ES-I3 (cell line): ENCODE measurements around the gene BCAN.

Source experiments
- H3K36me3 ChIP-seq: 2 replicates; pipeline ENCODE4 v1.6.1; 2013; ENCODE audit warnings: mild to moderate bottlenecking, low read length, control low read depth, moderate library complexity; ENCODE audit not compliant: insufficient read depth
- H3K4me1 ChIP-seq: 2 replicates; pipeline ENCODE4 v1.6.1; 2013; ENCODE audit warnings: mild to moderate bottlenecking, control low read depth, low read length; ENCODE audit not compliant: insufficient read depth
- H3K9ac ChIP-seq: 2 replicates; pipeline ENCODE4 v1.6.1; 2013; ENCODE audit warnings: low read depth, mild to moderate bottlenecking, low read length, moderate library complexity
- H3K9me3 ChIP-seq: 2 replicates; pipeline ENCODE4 v1.6.1; 2013; ENCODE audit warnings: mild to moderate bottlenecking, low read length, moderate library complexity; ENCODE audit not compliant: control insufficient read depth, insufficient read depth

BCAN gene

DNA sequence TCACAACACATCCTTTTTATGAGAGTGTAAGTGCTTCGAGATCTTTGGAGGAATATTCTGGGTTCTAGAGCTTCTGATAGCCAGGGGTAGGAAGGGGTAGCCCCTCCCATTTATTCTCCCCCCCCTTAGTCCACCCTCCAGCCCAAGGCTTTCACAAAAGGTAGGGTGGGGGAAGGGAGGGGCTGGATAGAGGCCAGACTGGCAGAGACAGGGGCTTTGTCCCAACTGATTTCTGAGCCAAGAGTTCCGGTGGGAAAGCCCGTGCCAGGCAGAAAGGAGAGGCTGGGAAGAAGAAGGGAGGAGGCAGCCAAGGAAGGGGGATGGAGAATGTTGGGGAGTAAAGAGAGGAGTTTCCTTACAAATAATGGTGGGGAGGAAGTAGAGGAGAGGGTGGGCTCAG is 3.1 kb downstream of the BCAN start:
- no peak overlapping the region for H3K9ac ChIP-seq
- H3K9me3 ChIP-seq = no peaks in the 10 kb centered on the region
- H3K36me3 ChIP-seq = no peaks in the 10 kb centered on the region
- peaks cover 14% of the 10 kb centered on the region for H3K4me1 ChIP-seq

DNA sequence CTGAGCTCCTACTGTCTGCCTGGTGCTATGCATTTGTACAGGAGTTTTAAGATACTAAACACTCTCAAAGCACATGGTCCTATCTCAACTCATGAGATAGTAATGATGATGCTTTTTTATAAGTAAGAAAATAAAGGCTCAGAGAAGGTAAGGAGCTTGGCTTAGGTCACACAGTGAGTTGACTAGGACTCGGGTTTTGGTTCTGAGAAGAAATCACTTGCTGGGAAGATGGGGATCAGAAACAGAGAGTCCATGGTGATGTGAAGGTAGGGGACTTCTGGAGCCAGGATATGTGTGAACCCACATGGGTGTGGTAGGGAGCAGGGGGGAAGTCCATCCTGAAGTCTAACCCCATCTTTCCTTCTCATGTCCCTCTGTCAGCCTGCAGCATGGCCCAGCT is 3.7 kb downstream of the BCAN start:
- Histone ChIP-seq H3K9me3 (no peaks in the 10 kb centered on the region), H3K9ac (no peak overlapping the region), H3K4me1 (peaks cover 14% of the 10 kb centered on the region), H3K36me3 (no peaks in the 10 kb centered on the region)

DNA sequence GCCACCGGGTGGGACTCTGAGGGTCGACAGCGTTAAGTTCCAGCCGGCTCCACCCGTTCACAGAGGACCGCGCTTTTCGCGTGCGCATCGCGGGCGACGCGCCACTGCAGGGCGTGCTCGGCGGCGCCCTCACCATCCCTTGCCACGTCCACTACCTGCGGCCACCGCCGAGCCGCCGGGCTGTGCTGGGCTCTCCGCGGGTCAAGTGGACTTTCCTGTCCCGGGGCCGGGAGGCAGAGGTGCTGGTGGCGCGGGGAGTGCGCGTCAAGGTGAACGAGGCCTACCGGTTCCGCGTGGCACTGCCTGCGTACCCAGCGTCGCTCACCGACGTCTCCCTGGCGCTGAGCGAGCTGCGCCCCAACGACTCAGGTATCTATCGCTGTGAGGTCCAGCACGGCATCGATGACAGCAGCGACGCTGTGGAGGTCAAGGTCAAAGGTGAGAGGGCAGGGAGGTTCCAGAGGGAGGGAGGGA is 4.9 kb downstream of the BCAN start:
- H3K4me1 ChIP-seq = peaks cover 9% of the 10 kb centered on the region; the same call in 1 of the 2 replicates
- H3K9ac ChIP-seq = no peak overlapping the region
- no peaks in the 10 kb centered on the region for H3K36me3 ChIP-seq
- no peaks in the 10 kb centered on the region for H3K9me3 ChIP-seq

DNA sequence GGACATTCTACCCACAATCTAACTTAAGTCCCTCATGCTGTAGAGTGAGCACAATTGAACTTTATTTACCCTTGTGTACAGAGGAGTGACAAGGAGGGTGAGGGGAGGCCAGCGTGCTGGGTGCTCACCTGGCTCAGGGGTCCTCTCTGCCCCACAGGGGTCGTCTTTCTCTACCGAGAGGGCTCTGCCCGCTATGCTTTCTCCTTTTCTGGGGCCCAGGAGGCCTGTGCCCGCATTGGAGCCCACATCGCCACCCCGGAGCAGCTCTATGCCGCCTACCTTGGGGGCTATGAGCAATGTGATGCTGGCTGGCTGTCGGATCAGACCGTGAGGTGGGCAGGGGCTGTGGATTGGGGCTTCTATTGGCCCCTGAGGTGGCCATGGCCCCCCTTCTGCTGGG is 5.4 kb downstream of the BCAN start:
- H3K9ac ChIP-seq = no peak overlapping the region
- no peaks in the 10 kb centered on the region for H3K36me3 ChIP-seq
- H3K9me3 ChIP-seq = no peaks in the 10 kb centered on the region
- peaks cover 9% of the 10 kb centered on the region; the same call in 1 of the 2 replicates for H3K4me1 ChIP-seq

DNA sequence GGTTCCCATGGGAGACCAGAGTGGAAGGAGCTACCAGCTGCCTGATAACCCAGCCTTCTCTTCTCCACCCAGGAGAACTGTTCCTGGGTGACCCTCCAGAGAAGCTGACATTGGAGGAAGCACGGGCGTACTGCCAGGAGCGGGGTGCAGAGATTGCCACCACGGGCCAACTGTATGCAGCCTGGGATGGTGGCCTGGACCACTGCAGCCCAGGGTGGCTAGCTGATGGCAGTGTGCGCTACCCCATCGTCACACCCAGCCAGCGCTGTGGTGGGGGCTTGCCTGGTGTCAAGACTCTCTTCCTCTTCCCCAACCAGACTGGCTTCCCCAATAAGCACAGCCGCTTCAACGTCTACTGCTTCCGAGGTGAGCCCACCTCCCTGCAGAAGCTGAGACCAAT is 6.6 kb downstream of the BCAN start:
- Histone ChIP-seq H3K9me3 (no peaks in the 10 kb centered on the region), H3K4me1 (peaks cover 5% of the 10 kb centered on the region; the same call in 1 of the 2 replicates), H3K9ac (no peak overlapping the region), H3K36me3 (no peaks in the 10 kb centered on the region)

DNA sequence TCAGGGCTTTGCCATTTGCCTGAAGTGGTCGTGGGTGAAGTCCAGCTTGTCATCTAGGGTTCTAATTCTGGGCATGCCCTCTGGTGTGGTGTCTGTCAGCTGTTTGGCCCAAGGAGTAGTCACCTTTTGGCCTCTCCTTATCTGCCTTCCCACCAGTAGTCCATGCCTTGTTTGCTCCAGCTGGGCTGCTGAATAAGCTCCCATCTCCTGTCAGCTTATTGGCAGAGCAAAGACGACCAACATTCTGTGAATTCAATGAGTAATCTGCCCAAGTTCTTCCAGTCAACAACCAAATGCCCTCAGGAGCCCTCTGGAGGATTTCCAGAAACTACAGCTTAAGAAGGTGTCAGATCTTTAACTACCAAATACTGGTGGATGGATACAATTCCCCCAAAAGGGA is 7.0 kb downstream of the BCAN start:
- H3K36me3 ChIP-seq = no peaks in the 10 kb centered on the region
- no peak overlapping the region for H3K9ac ChIP-seq
- H3K9me3 ChIP-seq = no peaks in the 10 kb centered on the region
- peaks cover 5% of the 10 kb centered on the region; the same call in 1 of the 2 replicates for H3K4me1 ChIP-seq

DNA sequence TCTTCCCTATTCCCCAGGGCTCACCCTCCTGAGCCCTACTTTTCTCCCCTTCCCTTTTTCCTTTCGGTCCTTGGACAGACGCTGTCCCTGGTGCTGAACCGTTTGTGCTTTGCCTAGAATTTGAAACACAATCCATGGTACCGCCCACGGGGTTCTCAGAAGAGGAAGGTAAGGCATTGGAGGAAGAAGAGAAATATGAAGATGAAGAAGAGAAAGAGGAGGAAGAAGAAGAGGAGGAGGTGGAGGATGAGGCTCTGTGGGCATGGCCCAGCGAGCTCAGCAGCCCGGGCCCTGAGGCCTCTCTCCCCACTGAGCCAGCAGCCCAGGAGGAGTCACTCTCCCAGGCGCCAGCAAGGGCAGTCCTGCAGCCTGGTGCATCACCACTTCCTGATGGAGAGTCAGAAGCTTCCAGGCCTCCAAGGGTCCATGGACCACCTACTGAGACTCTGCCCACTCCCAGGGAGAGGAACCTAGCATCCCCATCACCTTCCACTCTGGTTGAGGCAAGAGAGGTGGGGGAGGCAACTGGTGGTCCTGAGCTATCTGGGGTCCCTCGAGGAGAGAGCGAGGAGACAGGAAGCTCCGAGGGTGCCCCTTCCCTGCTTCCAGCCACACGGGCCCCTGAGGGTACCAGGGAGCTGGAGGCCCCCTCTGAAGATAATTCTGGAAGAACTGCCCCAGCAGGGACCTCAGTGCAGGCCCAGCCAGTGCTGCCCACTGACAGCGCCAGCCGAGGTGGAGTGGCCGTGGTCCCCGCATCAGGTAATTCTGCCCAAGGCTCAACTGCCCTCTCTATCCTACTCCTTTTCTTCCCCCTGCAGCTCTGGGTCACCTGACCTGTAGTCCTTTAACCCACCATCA is 10.4 kb downstream of the BCAN start:
- Histone ChIP-seq H3K4me1 (peaks cover 10% of the 10 kb centered on the region; the same call in 1 of the 2 replicates), H3K9me3 (no peaks in the 10 kb centered on the region), H3K9ac (no peak overlapping the region), H3K36me3 (no peaks in the 10 kb centered on the region)

DNA sequence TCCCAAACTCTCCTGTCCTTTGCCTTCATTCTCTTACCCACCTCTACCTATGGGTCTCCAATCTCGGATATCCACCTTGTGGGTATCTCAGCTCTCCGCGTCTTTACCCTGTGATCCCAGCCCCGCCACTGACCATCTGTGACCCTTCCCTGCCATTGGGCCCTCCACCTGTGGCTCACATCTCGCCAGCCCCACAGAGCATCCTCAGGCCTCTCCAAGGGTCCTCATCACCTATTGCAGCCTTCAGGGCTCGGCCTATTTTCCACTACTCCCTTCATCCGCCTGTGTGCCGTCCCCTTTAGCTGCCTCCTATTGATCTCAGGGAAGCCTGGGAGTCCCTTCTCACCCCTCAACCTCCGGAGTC is 11.1 kb downstream of the BCAN start:
- Histone ChIP-seq H3K9ac (no peak overlapping the region), H3K4me1 (peaks cover 10% of the 10 kb centered on the region), H3K36me3 (no peaks in the 10 kb centered on the region), H3K9me3 (no peaks in the 10 kb centered on the region)

DNA sequence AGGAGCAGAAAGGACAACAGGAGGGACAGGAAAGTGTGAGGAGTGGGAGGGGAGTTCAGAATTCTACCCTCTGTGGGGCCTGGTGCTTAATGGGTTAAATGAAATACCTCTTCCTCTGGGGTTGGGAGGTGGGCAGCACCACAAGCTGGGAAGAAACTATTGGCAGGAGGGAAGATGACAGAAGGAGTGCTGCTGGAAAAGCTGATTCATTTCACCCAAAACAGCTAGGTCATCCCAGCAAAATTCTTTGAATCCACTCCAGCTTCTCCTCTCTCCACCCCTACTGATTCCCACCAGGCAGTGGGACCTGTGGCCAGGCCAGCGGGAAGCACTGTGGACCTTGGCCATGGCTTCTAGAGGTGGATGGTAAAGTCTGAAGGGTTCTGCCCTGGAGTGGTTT is 12.8 kb downstream of the BCAN start:
- no peaks in the 10 kb centered on the region for H3K9me3 ChIP-seq
- H3K36me3 ChIP-seq = no peaks in the 10 kb centered on the region
- H3K4me1 ChIP-seq = peaks cover 13% of the 10 kb centered on the region
- no peak overlapping the region for H3K9ac ChIP-seq

DNA sequence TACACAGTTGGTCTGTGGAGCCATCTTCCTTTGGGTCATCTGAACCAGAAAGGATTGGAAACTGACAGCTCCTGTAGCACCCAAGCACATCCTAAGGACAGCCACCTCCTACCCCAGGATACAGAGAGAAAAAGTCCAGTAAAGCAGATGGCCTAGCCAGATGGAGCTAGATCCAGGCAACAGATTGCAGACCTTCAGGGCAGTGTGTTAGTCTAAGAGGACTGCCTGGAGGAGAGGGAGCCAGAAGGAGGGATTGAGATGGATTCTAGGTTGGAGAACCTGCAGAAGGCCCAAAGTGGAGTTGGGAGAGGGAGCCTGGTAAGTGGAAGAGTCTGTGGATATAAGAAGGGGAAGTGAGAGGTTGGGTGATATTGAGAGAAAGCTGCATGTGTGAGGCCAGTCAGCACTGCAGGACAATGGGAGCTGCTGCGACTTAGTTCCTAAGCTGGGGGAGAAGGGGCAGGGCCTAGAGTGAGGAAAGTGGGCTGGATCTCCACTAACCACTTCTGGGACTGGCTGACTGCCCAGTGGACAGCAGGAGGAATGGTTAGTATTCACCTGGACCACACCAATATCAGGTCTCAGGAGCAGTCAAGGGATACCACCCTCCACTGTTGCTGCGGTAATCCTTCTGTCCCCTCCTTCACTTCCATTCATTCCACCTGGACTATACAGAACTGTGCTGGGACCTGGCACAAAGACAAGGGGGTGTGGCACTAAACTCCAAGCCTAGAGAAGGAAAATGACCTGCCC is 13.4 kb downstream of the BCAN start:
- H3K9me3 ChIP-seq = no peaks in the 10 kb centered on the region
- no peak overlapping the region for H3K9ac ChIP-seq
- no peaks in the 10 kb centered on the region for H3K36me3 ChIP-seq
- peaks cover 16% of the 10 kb centered on the region for H3K4me1 ChIP-seq

DNA sequence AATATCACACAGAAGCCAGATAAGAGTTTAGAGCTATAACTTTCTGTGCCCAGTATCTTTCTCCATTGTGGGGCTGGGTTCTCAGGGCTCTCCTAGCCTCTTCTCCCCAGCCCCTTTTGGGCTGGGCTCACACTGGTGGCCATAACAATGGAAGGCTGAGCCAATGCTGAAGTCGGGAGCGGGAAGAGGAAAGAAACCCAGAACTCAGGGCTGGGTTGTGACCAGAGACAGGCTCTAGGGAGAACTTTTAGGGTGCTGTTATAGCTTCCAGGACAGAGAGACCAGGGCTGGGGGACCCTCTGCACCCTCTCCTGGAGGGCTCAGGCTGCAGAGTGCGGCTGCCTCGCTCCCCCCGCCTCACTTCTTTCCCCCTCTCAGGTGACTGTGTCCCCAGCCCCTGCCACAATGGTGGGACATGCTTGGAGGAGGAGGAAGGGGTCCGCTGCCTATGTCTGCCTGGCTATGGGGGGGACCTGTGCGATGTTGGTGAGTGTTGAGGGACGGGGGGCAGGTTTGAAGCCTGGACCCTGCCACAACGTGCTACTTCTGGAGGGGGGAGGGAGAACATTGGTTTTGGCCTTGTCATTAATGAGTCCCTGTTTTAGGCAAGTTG is 14.1 kb downstream of the BCAN start:
- no peak overlapping the region for H3K9ac ChIP-seq
- peaks cover 22% of the 10 kb centered on the region for H3K4me1 ChIP-seq
- H3K36me3 ChIP-seq = no peaks in the 10 kb centered on the region
- H3K9me3 ChIP-seq = no peaks in the 10 kb centered on the region

DNA sequence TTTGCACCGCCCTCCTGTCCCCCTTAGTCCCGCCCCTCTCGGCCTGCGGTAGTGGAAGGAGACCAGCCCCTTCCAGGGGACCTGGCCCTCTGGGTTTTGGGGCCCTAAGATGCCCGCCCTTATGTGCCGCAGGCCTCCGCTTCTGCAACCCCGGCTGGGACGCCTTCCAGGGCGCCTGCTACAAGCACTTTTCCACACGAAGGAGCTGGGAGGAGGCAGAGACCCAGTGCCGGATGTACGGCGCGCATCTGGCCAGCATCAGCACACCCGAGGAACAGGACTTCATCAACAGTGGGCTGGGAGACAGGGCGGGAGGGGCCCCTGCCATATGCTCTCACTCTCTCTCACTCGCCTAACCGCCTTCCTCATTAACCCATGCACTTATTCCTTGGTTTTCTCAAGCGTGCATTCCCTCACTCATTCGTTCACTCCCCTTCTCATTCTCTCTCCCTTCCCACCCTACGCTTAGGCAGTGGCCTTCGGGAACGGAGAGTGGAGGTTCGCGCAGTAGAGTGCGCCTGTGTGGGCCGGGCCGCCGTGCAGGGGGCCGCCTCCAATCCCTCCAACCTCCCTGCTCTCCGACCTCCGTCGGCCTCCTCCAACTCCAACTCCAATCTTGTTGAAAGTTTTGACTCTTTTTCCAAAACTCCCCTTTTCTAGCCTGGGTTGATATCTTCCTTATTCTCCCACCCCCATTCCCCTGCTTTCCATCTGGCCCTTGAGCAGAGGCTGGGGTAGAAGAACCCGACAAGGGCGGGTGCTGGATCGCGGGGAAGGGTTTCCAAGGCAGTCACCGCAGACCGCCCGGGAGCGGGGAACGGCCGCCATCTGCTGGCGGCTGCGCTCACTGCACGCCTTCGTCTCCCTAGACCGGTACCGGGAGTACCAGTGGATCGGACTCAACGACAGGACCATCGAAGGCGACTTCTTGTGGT is 15.2 kb downstream of the BCAN start:
- H3K9ac ChIP-seq = peak overlapping the region; percentile 53; the same call in 1 of the 2 replicates
- H3K4me1 ChIP-seq = peaks cover 32% of the 10 kb centered on the region
- H3K9me3 ChIP-seq = no peaks in the 10 kb centered on the region
- no peaks in the 10 kb centered on the region for H3K36me3 ChIP-seq

DNA sequence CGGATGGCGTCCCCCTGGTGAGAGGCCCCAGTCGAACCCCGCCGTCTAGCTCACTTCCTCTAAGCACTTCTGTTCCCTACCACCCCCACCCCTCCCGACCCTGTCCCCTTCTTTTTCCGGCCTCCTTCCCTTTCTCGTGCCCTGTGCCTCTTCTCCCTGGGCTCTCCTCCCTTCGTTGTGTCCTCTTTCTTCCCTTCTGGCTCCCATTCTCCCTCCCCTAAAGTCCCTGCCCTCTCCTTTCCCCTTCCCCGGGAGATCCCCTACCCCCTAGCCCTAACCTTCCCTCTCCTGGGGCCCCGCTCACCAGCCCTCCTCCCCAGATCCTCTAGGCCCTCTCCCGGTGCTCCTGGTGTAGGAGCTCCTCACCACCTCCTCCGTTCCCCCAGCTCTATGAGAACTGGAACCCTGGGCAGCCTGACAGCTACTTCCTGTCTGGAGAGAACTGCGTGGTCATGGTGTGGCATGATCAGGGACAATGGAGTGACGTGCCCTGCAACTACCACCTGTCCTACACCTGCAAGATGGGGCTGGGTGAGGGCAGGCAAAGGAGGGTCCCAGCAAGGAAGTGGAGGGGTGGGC is 15.9 kb downstream of the BCAN start:
- H3K36me3 ChIP-seq = no peaks in the 10 kb centered on the region
- H3K4me1 ChIP-seq = peaks cover 40% of the 10 kb centered on the region
- H3K9ac ChIP-seq = no peak overlapping the region; the same call in 1 of the 2 replicates
- H3K9me3 ChIP-seq = no peaks in the 10 kb centered on the region
